NCI-H1092 (cell line): Measurements from ENCODE around the gene NR1D2.

Source experiments
- DNase-seq: peaks from one replicate; lab custom pipeline; 2025; lab: John Stamatoyannopoulos, UW

NR1D2 gene

GRCh38 chr3:23964537-23965235 lies 19.6 kb downstream of the NR1D2 start:
- DNase-seq = no peak

GRCh38 chr3:23966328-23966727 lies 21.2 kb downstream of the NR1D2 start:
- DNase-seq = no peak

DNA sequence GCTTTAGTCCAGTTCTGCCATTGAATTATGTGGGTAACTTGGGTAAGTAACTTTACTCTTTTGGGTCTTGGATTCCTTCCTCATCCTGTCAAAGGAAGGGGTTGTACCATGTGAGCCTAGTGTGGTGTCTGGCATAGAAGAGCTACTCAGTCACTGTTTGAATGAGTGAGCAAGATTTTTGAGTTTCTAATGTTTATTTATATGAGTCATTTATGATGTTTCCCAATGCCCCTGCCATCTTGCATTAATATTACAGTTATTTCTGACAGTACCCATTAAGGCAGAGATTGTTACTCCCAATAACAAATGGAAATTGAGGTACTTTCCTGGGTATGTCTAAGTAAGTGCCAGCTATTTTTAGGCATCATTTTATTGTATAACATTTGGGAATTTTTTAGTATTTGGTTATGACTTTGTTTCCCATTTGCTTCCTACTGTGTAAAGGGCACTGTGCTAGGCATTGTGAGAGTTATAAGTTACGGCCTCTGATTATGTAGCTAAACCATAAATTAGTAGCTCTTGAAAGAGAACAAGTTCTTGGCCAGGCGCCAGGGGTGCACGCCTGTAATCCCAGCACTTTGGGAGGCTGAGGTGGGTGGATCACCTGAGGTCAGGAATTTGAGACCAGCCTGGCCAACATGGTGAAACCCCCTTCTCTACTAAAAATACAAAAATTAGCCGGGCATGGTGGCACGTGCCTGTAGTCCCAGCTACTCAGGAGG lies 23.5 kb downstream of the NR1D2 start:
- DNase-seq = no peak

- no peak for DNase-seq
Measured at GRCh38 chr3:23969393-23969792, 24.3 kb downstream of the NR1D2 start.

DNA sequence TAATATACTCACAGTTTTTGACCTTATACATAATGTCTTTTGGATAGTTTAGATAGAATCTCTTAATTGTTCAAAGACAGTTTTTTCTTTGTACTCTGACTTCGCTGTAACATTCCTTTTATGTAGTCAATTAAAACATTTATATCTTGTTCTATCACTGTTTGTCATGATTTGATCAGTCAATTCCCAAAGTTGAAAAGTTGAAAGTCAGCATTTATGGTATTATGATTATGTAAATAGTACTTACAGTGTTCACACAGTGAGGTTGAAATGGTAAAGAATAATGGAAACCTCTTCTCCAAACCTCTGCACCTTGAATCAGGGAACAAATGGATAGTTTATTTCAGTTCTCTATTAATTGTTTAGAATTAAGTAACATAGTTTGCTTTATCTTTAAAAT lies 26.6 kb downstream of the NR1D2 start:
- DNase-seq = no peak

DNA sequence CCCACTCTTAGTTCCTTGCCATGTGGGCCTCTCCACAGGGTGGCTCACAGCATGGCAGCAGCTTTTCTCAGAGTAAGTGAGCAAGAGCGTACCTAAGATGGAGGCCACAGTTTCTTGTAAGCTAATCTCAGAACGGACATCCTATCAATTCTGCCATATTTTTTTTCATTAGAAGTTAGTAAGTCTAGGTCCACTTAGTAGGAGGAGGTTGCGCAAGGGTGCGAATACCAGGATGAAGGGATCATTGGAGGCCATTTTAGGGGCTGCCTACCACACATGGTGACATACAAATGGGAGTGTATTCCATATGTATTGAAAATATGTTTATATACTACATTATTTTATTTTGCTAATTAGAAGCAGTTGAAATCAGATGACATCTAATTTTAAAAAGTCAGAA lies 31.5 kb downstream of the NR1D2 start:
- DNase-seq = no peak

DNA sequence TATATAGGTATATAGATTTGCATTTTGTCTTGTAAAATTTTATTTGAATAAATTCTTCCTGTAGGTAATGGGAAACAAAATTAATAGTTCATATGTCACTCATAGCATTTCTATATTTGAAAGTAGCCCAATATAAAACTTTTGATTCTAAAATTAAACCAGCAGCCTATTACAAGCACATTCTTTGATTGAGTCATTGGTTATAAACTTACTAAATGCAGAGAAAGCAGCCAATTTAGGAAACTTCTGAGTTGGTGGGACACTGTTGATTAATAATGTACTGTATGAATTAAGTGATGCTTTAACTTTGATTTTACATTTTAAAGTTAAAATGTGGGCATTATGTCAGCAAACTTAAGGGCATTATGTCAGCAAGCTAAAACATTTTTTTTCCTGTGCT lies 34.5 kb downstream of the NR1D2 start:
- no peak for DNase-seq

DNA sequence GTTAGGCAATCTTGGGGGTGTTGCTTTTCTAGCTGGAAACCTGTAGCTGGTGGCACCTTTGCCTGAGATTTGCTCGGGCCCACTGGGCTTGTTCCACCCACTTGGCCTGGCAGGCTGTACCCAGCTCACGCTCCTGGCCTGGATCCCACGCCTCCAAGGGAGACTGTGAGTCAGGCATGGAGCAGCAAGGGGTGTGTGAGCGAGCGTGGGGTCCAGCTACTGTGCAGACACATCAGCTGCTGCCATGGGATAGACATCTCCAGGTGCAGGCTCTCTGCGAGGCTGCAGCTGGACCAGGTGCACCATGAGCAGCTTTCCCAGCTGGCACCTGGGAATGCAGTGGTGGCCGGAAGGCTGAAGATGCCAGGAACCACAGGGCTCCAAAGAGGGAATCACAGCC lies 36.0 kb downstream of the NR1D2 start:
- DNase-seq = no peak

DNA sequence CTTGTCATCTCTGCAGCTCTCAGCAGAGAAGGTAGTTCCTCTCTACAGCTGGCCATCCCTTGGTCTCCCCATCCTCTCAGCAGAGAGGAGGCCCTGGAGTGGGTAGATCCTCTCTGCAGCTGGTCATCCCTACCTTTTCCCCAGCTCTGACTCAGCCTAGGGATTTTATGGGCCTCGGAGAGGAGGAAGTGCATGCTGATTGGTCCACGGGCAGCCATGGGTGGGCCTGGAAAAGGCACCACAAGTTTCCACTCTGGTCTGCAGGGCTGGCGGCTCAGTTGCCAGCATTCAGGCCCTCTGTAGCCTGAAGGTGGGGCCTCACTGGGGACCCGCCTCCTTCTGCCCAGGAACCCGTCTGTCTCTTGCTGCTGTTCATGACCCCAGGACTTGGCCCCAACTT lies 36.9 kb downstream of the NR1D2 start:
- no peak for DNase-seq

- DNase-seq = no peak
Measured at GRCh38 chr3:23984934-23985333, 39.8 kb downstream of the NR1D2 start.

DNA sequence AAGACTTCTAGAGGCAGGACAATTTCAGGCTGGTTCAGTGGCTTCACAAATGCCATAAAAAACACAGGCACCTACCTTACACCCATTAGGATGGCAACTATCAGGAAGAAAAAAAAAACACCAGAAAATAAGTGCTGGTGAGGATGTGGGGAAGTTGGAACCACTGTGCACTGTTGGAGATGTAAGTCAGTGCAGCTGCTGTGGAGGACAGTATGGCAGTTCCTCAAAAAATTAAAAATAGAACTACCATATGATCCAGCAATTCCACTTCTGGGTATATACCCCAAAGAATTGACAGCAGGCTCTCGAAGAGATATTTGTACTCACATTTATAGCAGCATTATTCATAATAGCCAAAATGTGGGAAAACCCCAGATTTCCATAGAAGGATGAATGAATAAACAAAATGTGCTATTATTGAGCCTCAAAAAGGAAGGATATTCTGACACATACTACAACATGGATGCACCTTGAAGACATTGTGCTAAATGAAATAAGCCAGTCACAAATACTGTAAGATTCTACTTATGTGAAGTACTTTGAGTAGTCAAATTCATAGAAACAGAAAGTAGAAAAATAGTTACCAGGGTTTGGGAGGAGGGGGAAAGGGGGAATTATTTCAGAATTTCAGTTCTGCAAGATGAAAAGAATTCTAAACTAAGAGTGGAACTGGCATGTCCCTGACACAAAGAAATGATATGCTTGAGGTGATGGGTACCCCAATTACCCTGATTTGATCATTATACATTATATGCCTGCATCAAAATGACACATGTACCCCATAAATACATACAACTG lies 40.9 kb downstream of the NR1D2 start:
- no peak for DNase-seq

DNA sequence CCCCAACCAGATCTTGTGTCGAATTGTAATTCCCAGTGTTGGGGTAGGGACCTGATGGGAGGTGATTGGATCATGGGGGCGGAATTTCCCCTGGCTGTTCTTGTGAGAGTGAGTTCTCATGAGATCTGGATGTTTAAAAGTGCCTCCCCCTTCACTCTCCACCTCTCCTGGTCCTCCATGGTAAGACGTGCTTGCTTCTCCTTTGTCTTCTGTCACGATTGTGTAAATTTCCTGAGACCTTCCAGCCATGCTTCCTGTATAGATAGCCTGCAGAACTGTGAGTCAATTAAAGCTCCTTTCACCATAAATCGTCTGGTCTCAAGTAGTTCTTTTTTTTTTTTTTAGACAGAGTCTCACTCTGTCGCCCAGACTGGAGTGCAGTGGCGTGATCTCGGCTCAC lies 42.3 kb downstream of the NR1D2 start:
- no peak for DNase-seq

- DNase-seq = no peak
Measured at GRCh38 chr3:23991306-23991682, 46.2 kb downstream of the NR1D2 start.

DNA sequence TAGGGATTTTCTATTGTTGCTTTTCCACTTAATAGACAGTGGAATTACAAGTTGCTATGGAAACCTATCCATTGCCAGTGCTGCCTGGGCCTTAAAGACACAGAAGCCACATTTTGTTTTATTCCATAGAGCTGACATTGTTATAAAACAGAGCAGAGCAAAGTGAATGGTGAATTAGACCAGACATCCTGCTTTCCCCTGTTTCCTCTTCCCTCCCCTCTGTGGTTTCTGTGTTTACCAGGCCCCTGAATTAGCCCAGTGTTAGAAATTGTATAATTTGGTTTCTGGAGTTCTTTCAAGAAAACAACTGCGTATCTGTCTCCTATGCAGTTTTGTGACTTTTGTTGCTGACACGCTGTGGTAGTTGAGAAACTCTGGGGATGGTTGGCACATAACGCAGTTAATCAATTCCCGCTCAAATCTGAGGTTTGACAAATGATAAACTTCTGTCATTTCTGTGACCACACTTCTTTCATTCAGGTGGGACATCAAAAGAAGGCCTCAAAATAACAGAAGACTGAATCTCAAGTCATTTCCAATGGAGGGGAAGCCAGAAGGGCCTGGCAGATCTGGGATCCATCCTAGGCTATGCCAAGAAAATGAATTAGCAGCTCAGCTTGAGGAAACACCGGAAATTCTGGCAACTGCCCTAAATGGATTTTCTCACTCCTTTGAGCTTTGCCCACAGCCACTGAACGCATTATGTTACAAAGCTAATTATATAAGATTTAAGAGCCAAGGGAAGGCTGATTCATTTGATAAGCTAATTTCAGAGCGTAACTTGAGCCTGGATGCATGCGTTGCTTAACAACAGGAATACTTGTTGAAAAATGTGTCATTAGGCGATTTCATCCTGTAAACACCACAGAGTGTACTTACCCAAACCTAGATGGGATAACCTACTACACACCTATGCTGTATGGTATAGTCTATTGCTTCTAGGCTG lies 46.9 kb downstream of the NR1D2 start:
- DNase-seq = peak; percentile 47

- DNase-seq = no peak
Measured at GRCh38 chr3:23993556-23994243, 48.6 kb downstream of the NR1D2 start.

DNA sequence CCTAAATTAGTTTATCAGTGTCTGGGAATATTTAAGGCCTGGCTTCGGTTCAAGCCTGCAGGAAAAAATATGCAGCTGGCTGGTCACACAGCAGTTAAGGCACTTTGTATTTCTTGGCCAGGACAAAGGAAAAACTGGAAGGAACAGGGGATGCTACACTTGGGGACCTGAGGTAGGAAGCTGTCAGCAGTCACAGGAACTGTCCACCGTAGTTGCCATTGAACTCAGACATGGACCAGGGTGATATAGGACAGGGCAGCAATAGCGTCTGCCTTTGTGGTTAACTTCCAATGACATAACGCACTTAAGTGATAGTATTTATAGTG lies 49.1 kb downstream of the NR1D2 start:
- no peak for DNase-seq

- DNase-seq = no peak
Measured at GRCh38 chr3:23995219-23995618, 50.1 kb downstream of the NR1D2 start.

GRCh38 chr3:23996095-23996524 lies 51.0 kb downstream of the NR1D2 start:
- DNase-seq = no peak

DNA sequence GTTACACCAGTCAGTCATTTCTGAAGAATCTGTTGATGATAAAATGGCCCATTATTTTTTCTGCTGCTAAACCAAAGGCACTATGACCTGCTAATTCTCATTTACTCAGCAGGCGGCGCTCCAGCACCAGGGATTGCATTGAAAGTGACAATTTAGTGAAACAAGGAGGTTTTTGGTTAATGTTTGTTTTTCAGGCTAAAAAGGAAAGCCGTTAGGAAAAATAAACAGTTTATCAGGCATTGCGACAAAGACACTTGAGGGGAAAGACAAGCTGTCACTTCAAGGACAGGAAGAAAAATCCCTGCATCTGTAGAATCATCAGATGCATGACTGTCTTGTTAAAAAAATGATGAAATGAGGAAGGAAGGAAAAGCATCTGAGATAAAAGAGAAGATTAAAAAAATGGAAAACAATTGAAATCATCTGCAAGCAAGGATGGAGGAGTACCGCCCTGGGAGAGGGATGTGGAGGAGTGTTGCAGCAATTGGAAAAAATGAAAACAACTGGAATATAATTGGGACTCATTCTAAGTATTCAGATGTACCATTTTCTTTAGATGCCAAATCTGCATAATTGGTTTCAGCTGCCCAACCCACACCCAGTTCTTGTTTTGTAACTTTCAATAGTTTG lies 54.0 kb downstream of the NR1D2 start:
- peak; percentile 10 for DNase-seq

- DNase-seq = no peak
Measured at GRCh38 chr3:24002129-24002528, 57.0 kb downstream of the NR1D2 start.

DNA sequence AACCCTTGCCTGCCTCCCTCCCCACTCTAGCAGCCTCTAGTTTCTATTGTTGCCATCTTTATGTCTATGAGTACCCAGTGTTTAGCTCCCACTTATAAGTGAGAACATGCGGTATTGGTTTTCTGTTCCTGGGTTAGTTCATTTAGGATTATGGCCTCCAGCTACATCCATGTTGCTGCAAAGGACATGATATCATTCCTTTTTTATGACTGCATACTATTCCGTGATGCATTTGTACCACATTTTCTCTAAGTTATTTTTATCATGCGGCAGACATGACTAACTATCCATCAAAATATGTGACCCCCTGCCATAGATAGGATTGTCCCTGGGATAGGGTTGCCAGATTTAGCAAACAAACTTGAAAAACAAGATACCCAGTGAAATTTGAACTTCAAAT lies 58.4 kb downstream of the NR1D2 start:
- DNase-seq = no peak
